Ishikawa (cell line): Measurements from ENCODE around the gene GARIN1A.

Source experiments
- CEBPB ChIP-seq: IDR thresholded peaks from 2 replicates; pipeline ENCODE4 v1.6.1; 2012
- CREB1 ChIP-seq: IDR thresholded peaks from 2 replicates; pipeline ENCODE4 v1.6.1; 2012; ENCODE audit warnings: low read depth
- EGR1 ChIP-seq: IDR thresholded peaks from 2 replicates; pipeline ENCODE4 v1.6.1; 2012
- EP300 ChIP-seq: IDR thresholded peaks from 2 replicates; pipeline ENCODE4 v1.6.1; 2012; ENCODE audit warnings: borderline replicate concordance
- FOXM1 ChIP-seq: IDR thresholded peaks from 2 replicates; pipeline ENCODE4 v1.6.1; 2012; ENCODE audit warnings: low read depth, borderline replicate concordance
- MAX ChIP-seq: IDR thresholded peaks from 2 replicates; pipeline ENCODE4 v1.6.1; 2012
- NFIC ChIP-seq: IDR thresholded peaks from 2 replicates; pipeline ENCODE4 v1.6.1; 2012
- RAD21 ChIP-seq: IDR thresholded peaks from 2 replicates; pipeline ENCODE4 v1.6.1; 2012; ENCODE audit warnings: low read depth
- REST ChIP-seq: IDR thresholded peaks from 2 replicates; pipeline ENCODE4 v1.6.1; 2012; ENCODE audit warnings: low read depth, mild to moderate bottlenecking
- TAF1 ChIP-seq: IDR thresholded peaks from 2 replicates; pipeline ENCODE4 v1.6.1; 2012; ENCODE audit warnings: low read depth, mild to moderate bottlenecking
- TCF12 ChIP-seq: IDR thresholded peaks from 2 replicates; pipeline ENCODE4 v1.6.1; 2012; ENCODE audit warnings: low read depth
- TEAD4 ChIP-seq: IDR thresholded peaks from 2 replicates; pipeline ENCODE4 v1.6.1; 2012
- USF1 ChIP-seq: IDR thresholded peaks from 2 replicates; pipeline ENCODE4 v1.6.1; 2012
- YY1 ChIP-seq: IDR thresholded peaks from 2 replicates; pipeline ENCODE4 v1.6.1; 2012; ENCODE audit warnings: low read depth
- ZBTB7A ChIP-seq: IDR thresholded peaks from 2 replicates; pipeline ENCODE4 v1.6.1; 2012; ENCODE audit warnings: low read depth

Gene GARIN1A

GRCh38 chr7:128697302-128697905 is 25.3 kb downstream of the GARIN1A start:
- no peak for TF ChIP-seq REST
- no peak for TF ChIP-seq FOXM1
- TF ChIP-seq RAD21, result no peak
- TF ChIP-seq EGR1, result no peak
- no peak for TF ChIP-seq ZBTB7A
- TF ChIP-seq TCF12, result no peak
- no peak for TF ChIP-seq YY1

- TF ChIP-seq ZBTB7A (no peak), CREB1 (no peak), CEBPB (no peak), NFIC (no peak)
Measured at GRCh38 chr7:128699196-128699712, 27.2 kb downstream of the GARIN1A start.

GRCh38 chr7:128699895-128700294 is 27.8 kb downstream of the GARIN1A start:
- TF ChIP-seq ZBTB7A (no peak), TAF1 (no peak), EP300 (no peak), TCF12 (no peak), REST (no peak), MAX (no peak), CREB1 (no peak), YY1 (no peak), NFIC (no peak), EGR1 (no peak), USF1 (no peak), CEBPB (no peak)

- TF ChIP-seq ZBTB7A, result no peak
- no peak for TF ChIP-seq TEAD4
- TF ChIP-seq TAF1, result no peak
- TF ChIP-seq YY1, result no peak
- no peak for TF ChIP-seq REST
- TF ChIP-seq USF1, result no peak
- no peak for TF ChIP-seq EGR1
- no peak for TF ChIP-seq CEBPB
- no peak for TF ChIP-seq MAX
- TF ChIP-seq RAD21, result no peak
- TF ChIP-seq EP300, result no peak
- TF ChIP-seq TCF12, result no peak
- TF ChIP-seq FOXM1, result no peak
- no peak for TF ChIP-seq CREB1
- TF ChIP-seq NFIC, result no peak
Measured at GRCh38 chr7:128701062-128701785, 29.1 kb downstream of the GARIN1A start.
